Measurements from ENCODE around the gene KLF13. TPM values are rescaled to one million over a fixed set of nuclear protein-coding genes. Genes with fewer than 3 reads are reported as not detected.
A peak's percentile ranks its signal among the peaks of the same experiment; 100 is the strongest.

The KLF13 gene
- total and polyA plus RNA-seq, 4 donors, result 38.3 to 157 (median 55.2) TPM

DNA sequence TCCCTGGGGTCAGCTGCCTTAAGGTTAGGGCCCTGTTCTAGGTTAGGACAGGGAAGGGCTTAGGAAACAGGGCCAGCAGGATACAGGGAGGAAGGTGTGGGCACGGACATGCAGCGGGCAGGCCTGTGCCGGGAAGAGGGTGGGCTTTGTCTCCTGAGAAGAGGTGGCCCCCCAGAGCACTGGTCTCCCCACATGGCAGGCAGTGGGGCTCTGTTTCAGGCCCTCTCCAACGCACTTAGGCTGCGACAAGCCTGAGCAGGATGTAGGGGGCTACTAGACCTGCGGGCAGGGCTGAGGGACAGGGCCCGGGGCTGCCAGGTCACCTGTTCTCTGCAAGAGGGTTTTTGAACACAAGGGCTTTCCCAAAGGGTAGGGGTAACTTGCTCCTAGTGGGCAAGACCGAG is 33.5 kb downstream of the KLF13 start:
- TF ChIP-seq, protein P1, sequence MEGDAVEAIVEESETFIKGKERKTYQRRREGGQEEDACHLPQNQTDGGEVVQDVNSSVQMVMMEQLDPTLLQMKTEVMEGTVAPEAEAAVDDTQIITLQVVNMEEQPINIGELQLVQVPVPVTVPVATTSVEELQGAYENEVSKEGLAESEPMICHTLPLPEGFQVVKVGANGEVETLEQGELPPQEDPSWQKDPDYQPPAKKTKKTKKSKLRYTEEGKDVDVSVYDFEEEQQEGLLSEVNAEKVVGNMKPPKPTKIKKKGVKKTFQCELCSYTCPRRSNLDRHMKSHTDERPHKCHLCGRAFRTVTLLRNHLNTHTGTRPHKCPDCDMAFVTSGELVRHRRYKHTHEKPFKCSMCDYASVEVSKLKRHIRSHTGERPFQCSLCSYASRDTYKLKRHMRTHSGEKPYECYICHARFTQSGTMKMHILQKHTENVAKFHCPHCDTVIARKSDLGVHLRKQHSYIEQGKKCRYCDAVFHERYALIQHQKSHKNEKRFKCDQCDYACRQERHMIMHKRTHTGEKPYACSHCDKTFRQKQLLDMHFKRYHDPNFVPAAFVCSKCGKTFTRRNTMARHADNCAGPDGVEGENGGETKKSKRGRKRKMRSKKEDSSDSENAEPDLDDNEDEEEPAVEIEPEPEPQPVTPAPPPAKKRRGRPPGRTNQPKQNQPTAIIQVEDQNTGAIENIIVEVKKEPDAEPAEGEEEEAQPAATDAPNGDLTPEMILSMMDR (IDR thresholded peaks at IDR 0.05; ENCODE audit: control extremely low read depth, extremely low read depth), result no peak
- ATAC-seq (ENCODE audit: insufficient read depth, low FRiP score) (no peak), DNase-seq (no peak)
- Histone ChIP-seq H3K27ac (ENCODE audit: low read depth in 1 of 2, low read length in 1 of 2) (peak overlapping the region; percentile 42 to 89), H3K27me3 (ENCODE audit: control insufficient read depth in 3 of 3, insufficient read depth in 3 of 3, low read length in 2 of 3) (no peaks in the 10 kb centered on the region), H3K9ac (ENCODE audit: insufficient read depth in 1 of 2, low read length in 2 of 2) (no peak overlapping the region), H3K4me1 (ENCODE audit: control insufficient read depth in 5 of 5, insufficient read depth in 5 of 5, low read length in 5 of 5) (peaks cover 3 to 75% (median 28%) of the 10 kb centered on the region in 5 donors), H3K9me3 (ENCODE audit: control insufficient read depth in 4 of 4, insufficient read depth in 3 of 4, low read length in 3 of 4) (no peaks in the 10 kb centered on the region), H3K36me3 (ENCODE audit: control insufficient read depth in 4 of 4, insufficient read depth in 4 of 4, low read length in 4 of 4) (peaks cover 0 to 1% (median 0%) of the 10 kb centered on the region in 4 donors), H3K4me3 (no peak overlapping the region)
- 65 to 68% methylated on average over 6 to 8 of the region's 8 CpGs for WGBS, 2 donors

DNA sequence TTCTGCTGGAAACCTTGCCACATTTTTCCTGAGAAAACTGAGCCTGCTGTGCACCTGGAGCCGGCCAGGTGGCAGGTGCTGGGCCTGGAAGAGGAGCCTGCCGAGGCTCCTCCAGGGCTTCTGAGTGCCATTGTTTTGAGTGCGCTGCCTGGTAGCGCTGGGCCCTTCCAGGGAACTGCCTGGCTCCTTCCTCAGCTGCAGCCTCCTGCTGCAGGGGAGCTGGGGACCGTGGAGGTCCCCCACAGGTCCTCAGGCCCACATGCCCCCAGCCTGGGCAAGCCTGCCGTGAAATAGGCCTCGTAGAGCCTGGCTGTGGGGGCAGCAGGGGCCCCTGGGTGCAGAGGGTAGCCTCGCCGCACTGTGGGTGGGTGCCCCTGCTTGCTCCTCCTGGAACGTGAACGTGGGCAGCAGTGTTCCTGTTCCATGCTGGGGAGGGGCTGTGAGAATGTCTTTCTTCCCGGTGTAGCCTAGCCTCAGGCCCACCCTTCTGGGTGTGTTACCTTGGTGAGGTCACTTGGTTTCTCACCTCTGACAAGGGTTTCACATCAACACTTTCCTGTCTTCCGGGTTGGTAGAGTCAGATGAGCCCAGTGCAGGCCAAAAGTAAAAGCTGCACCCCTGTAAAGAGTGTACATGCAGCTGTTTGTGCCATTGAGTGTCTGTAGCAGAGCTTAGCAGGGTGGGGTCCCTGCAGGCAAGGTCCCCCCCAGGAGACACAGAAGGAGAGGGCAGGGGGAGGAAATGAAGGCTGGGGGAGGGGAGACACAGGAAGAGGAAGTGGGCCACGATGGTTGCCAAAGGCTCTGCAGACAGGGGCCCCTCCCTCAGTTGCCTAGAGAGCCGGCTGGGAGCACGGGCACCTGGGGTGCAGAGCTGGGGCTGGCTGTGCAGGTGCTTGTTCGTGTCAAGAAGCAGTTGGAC is 34.5 kb downstream of the KLF13 start:
- Histone ChIP-seq H3K4me3 (no peak overlapping the region), H3K9ac (ENCODE audit: insufficient read depth in 1 of 2, low read length in 2 of 2) (peak overlapping the region in 1 of 2 donors; percentile 23), H3K27ac (ENCODE audit: low read depth in 1 of 2, low read length in 1 of 2) (peak overlapping the region; percentile 67 to 89), H3K9me3 (ENCODE audit: control insufficient read depth in 4 of 4, insufficient read depth in 3 of 4, low read length in 3 of 4) (no peaks in the 10 kb centered on the region), H3K36me3 (ENCODE audit: control insufficient read depth in 4 of 4, insufficient read depth in 4 of 4, low read length in 4 of 4) (peaks cover 0 to 1% (median 0%) of the 10 kb centered on the region in 4 donors), H3K27me3 (ENCODE audit: control insufficient read depth in 3 of 3, insufficient read depth in 3 of 3, low read length in 2 of 3) (no peaks in the 10 kb centered on the region), H3K4me1 (ENCODE audit: control insufficient read depth in 5 of 5, insufficient read depth in 5 of 5, low read length in 5 of 5) (peaks cover 3 to 72% (median 28%) of the 10 kb centered on the region in 5 donors)
- ATAC-seq (ENCODE audit: insufficient read depth, low FRiP score) (peak; percentile 17), DNase-seq (peak in 1 of 3 donors; percentile 41)
- 28 to 29% methylated on average over 17 of the region's 17 CpGs for WGBS, 2 donors
- TF ChIP-seq, protein P1 (IDR thresholded peaks at IDR 0.05; ENCODE audit: control extremely low read depth, extremely low read depth), result no peak

DNA sequence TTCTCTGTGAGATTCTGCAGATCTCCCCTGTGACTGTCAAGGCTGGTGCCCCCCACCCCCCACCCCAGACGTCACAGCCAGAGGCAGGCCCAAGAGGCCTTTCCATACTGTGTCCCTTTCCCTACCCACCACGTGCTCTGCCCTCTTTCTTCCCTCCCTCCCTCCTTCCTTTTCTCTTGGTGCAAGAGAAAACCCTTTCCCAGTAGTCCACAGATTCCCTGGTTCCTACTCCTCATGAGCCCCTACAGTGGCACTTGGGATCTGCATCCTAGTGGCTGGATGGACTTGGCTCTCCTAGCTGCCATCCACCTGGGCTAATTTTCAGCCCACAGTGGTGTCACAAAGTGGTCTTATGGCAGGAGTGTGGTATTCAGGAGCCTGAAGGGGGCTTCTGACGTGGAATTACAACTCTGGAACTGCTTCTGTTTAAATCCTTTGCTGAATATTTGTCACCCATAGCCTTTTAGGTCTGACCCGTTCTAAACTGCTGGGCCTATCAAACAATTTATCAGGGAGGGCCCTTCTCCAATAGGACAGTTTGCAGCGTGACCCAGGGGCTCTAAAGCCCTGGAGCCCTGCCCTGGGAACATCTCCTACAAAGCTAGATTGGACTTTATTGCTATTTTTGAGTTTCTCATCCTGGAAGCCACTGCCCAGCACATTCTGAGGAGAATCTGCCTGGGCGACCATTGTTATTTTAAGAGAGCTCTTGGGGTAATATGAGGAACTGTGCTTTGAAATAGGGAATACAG is 35.3 kb downstream of the KLF13 start:
- H3K9ac ChIP-seq (ENCODE audit: insufficient read depth in 1 of 2, low read length in 2 of 2), result peak overlapping the region in 1 of 2 donors; percentile 23
- 38 to 50% methylated on average over 5 to 6 of the region's 6 CpGs for WGBS, 2 donors
- H3K4me3 ChIP-seq, result no peak overlapping the region
- peak overlapping the region; percentile 67 to 89 for H3K27ac ChIP-seq (ENCODE audit: low read depth in 1 of 2, low read length in 1 of 2)
- H3K27me3 ChIP-seq (ENCODE audit: control insufficient read depth in 3 of 3, insufficient read depth in 3 of 3, low read length in 2 of 3), result no peaks in the 10 kb centered on the region
- TF ChIP-seq, protein P1 (IDR thresholded peaks at IDR 0.05; ENCODE audit: control extremely low read depth, extremely low read depth), result no peak
- H3K9me3 ChIP-seq (ENCODE audit: control insufficient read depth in 4 of 4, insufficient read depth in 3 of 4, low read length in 3 of 4), result no peaks in the 10 kb centered on the region
- peaks cover 3 to 66% (median 28%) of the 10 kb centered on the region in 5 donors for H3K4me1 ChIP-seq (ENCODE audit: control insufficient read depth in 5 of 5, insufficient read depth in 5 of 5, low read length in 5 of 5)
- ATAC-seq (ENCODE audit: insufficient read depth, low FRiP score) (no peak), DNase-seq (no peak)
- peaks cover 0 to 1% (median 0%) of the 10 kb centered on the region in 4 donors for H3K36me3 ChIP-seq (ENCODE audit: control insufficient read depth in 4 of 4, insufficient read depth in 4 of 4, low read length in 4 of 4)
